Heart right ventricle (tissue), 16 donors: ENCODE data around the gene CLDN11. TPM values are rescaled to one million over a fixed set of nuclear protein-coding genes. Genes with fewer than 3 reads are reported as not detected.

Experiments used
- ATAC-seq, 8 donors: fragments of 200-7000 bp; cut with Tn5 transposase; one replicate each; pipeline ENCODE4 v1.9.1; 2020; ENCODE audit warnings: mild to moderate bottlenecking in 8 of 8, moderate library complexity in 8 of 8, moderate number of reproducible peaks in 1 of 8
- DNase-seq, 2 donors: peaks; one replicate each; pipeline ENCODE4 v3.0.0-alpha.2; 2020
- H3K27ac ChIP-seq, 10 donors: fragments of 200-600 bp; sonication (generic) in 2 of 10; one replicate each; pipeline versions ENCODE4 v1.5.0 to v1.8.0; 2020 to 2022; ENCODE audit warnings: mild to moderate bottlenecking in 3 of 10
- H3K27me3 ChIP-seq, 7 donors: fragments of 200-600 bp; one replicate each; pipeline ENCODE4 v1.8.0; 2021 to 2022; ENCODE audit warnings: mild to moderate bottlenecking in 2 of 7
- H3K36me3 ChIP-seq, 9 donors: fragments of 200-600 bp; sonication (generic) in 1 of 9; one replicate each; pipeline versions ENCODE4 v1.5.0 to v1.8.0; 2020 to 2022; ENCODE audit warnings: mild to moderate bottlenecking in 2 of 9
- H3K4me1 ChIP-seq, 9 donors: fragments of 200-600 bp; sonication (generic) in 1 of 9; one replicate each; pipeline versions ENCODE4 v1.5.0 to v1.8.0; 2020 to 2022; ENCODE audit warnings: mild to moderate bottlenecking in 4 of 9
- H3K4me3 ChIP-seq, 10 donors: fragments of 200-600 bp; sonication (generic) in 2 of 10; one replicate each; pipeline versions ENCODE4 v1.5.0 to v1.8.0; 2020 to 2022; ENCODE audit warnings: mild to moderate bottlenecking in 7 of 10, moderate library complexity in 2 of 10
- H3K9me3 ChIP-seq, 11 donors: fragments of 200-600 bp in 10 of 11; sonication (generic) in 2 of 11; one replicate each; pipeline versions ENCODE4 v1.5.0 to v1.8.0; 2013 to 2022; ENCODE audit warnings: mild to moderate bottlenecking in 2 of 11, control low read depth in 1 of 11, moderate library complexity in 1 of 11
- CTCF ChIP-seq, 9 donors: fragments of 200-600 bp; sonication (generic) in 2 of 9; IDR thresholded peaks; one replicate each; pipeline versions ENCODE4 v1.5.0 to v1.8.0; 2021 to 2022; ENCODE audit warnings: antibody characterized with exemption in 9 of 9, mild to moderate bottlenecking in 5 of 9, moderate library complexity in 1 of 9
- WGBS, 2 donors: extraction: QIAGEN DNeasy Blood & Tissue Kit; methylation state at CpG; one replicate each; pipeline ENCODE4 v1.1.7; 2013; ENCODE audit warnings: inconsistent platforms in 1 of 2; 5-methylcytosine and 5-hydroxymethylcytosine counted together
- intact Hi-C, 10 donors: fragments of 100-400 bp; cut with DNase I; formaldehyde crosslinking; loops; one replicate each; pipeline versions ENCODE4 v1.11.1 to v1.14.2; 2022
- polyA plus RNA-seq, 2 donors: library from polyadenylated mRNA; stranded (reverse); fragments of 200-250 nt; gene quantifications; one replicate each; pipeline ENCODE4 v1.2.3, GENCODE V29; 2013
- total RNA-seq, 10 donors: library from RNA; stranded (reverse); fragmentation: NEBNext Ultra II Directional in 3 of 10; extraction: Animal tissue kit (Norgen Biotek cat#: 25700) in 3 of 10; gene quantifications; one replicate each; pipeline versions ENCODE4 v1.2.1 to v1.2.4, GENCODE V29; 2021 to 2023
- donor health status: Arrhythmogenic right ventricular cardiomyopathy.
- donor health status: ischemic (EF 13 %, LVEDD 7.1; RV severe dilation, severe dysfunction).
- donor health status: healthy with polysubstance abuse.
- donor health status: DM: no; HTN: yes; CAD: no.
- donor health status: DM: no; HTN: no; CAD: no.
- donor health status: ischemic (EF 25% LVEDD 6.9; RV normal size, moderate dysfunction).
- donor health status: ischemic (EF 25% LVEDD 5.7; RV mildly dilated, moderate dysfunction).
- donor health status: healthy.
- donor health status: DM: yes; HTN: yes; CAD: no.
- donor health status: Ischemic cardiomyopathy.
- donor health status: ischemic (EF 35%, LVEDD 5.7; RV mildly dilated, moderate dysfunction).
- donor health status: nonischemic (EF 11% LVEDD 7.7; RV severe dilation, severe dysfunction).
- donor health status: DM: yes; HTN: yes; CAD: no.
- donor health status: PGD.
- donor health status: ischemic (EF 29% LVEDD 5.4; RV normal size, mild dysfunction).
- donor health status: nonischemic (EF 23%, LVEDD 6.1; RV moderate dilation, normal function).

CLDN11 gene
- total and polyA plus RNA-seq, 12 donors = 1.6 to 3.9 (median 2.8) TPM

- Histone ChIP-seq H3K36me3 (no peaks in the 10 kb centered on the region), H3K27me3 (peaks cover 0 to 9% (median 0%) of the 10 kb centered on the region in 7 donors), H3K4me1 (no peaks in the 10 kb centered on the region), H3K9me3 (no peaks in the 10 kb centered on the region), H3K27ac (no peak overlapping the region), H3K4me3 (no peak overlapping the region)
- 48 to 52% methylated on average over 4 of the region's 4 CpGs for WGBS, 2 donors
- no peak for ATAC-seq
- intact Hi-C loops = no loop called here
- no peak for DNase-seq
- no peak for TF ChIP-seq CTCF (IDR thresholded peaks at IDR 0.05)
Observed at GRCh38 chr3:170458285-170458684, 39.6 kb downstream of the CLDN11 start.

DNA sequence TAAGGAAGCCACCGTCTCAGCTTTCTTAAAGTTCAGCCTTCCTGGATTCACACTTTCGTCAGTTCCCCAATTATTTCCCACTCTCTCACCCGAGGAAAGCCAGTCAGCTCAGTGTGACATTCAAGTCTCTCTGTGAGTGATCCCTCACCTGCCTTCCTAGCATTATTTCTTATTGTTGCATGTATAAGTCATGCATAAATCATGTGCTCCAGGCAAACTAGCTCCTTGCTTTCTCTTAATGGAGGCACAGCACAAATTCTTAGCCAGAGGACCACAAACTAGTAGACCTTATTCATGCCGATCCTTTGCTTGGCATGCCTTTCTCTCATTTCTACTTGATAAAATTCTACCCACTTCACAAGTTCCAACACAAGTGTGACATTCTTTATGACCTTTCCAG, 44.3 kb downstream of the CLDN11 start:
- no peaks in the 10 kb centered on the region for H3K9me3 ChIP-seq
- TF ChIP-seq CTCF (IDR thresholded peaks at IDR 0.05) = no peak
- no peak overlapping the region for H3K4me3 ChIP-seq
- WGBS, 2 donors = 67 to 73% methylated on average over 4 of the region's 4 CpGs
- ATAC-seq (no peak), DNase-seq (no peak)
- no peaks in the 10 kb centered on the region for H3K36me3 ChIP-seq
- H3K27ac ChIP-seq = no peak overlapping the region
- H3K4me1 ChIP-seq = no peaks in the 10 kb centered on the region
- peaks cover 0 to 16% (median 0%) of the 10 kb centered on the region in 7 donors for H3K27me3 ChIP-seq
- intact Hi-C loops = no loop called here

- Histone ChIP-seq H3K9me3 (no peaks in the 10 kb centered on the region), H3K4me1 (peaks cover 0 to 3% (median 0%) of the 10 kb centered on the region in 9 donors), H3K27ac (no peak overlapping the region), H3K36me3 (no peaks in the 10 kb centered on the region), H3K4me3 (no peak overlapping the region), H3K27me3 (peaks cover 0 to 8% (median 2%) of the 10 kb centered on the region in 7 donors)
- ATAC-seq (no peak), DNase-seq (no peak)
- no peak for TF ChIP-seq CTCF (IDR thresholded peaks at IDR 0.05)
- intact Hi-C loops = no loop called here
- 69 to 73% methylated on average over 3 of the region's 3 CpGs for WGBS, 2 donors
Observed at GRCh38 chr3:170465955-170466354, 47.3 kb downstream of the CLDN11 start.

GRCh38 chr3:170467007-170467406, 48.3 kb downstream of the CLDN11 start:
- WGBS, 2 donors = 73 to 76% methylated on average over 14 of the region's 14 CpGs
- H3K4me1 ChIP-seq = peaks cover 0 to 3% (median 0%) of the 10 kb centered on the region in 9 donors
- ATAC-seq = no peak
- peaks cover 0 to 12% (median 4%) of the 10 kb centered on the region in 7 donors for H3K27me3 ChIP-seq
- no peak for DNase-seq
- intact Hi-C loops = no loop called here
- no peak overlapping the region for H3K27ac ChIP-seq
- H3K36me3 ChIP-seq = no peaks in the 10 kb centered on the region
- H3K4me3 ChIP-seq = no peak overlapping the region
- no peak for TF ChIP-seq CTCF (IDR thresholded peaks at IDR 0.05)
- H3K9me3 ChIP-seq = no peaks in the 10 kb centered on the region
